Retina (tissue), 1 donor: ENCODE data around the gene RAMACL.
"Not testable (repeated sequence)": the region's sequence is repeated elsewhere in the genome, so short reads cannot be mapped to it uniquely, and the experiment has no call there.

Source experiments
- DNase-seq: peaks from one replicate; pipeline ENCODE4 v3.0.0-alpha.2; 2016

Gene RAMACL

DNA sequence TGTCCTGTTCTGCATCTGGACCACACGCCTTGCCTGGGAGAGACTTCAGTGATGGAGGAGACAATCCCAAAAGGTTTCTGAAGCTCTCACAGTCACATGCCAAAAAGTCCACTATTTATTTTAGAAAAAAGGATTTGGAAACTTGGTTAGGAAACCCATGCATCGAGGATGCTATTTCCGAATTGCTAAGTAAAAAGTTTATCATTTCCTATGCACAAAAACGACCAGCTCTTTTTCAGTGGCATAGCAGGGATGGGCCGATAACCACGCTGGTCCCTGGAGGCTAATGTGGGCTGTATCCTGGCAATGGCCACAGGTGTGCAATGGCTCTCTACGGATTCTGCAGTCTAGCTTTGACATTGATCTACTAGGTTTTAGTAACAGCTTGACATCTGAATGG lies 33.9 kb downstream of the RAMACL start:
- no peak for DNase-seq

DNA sequence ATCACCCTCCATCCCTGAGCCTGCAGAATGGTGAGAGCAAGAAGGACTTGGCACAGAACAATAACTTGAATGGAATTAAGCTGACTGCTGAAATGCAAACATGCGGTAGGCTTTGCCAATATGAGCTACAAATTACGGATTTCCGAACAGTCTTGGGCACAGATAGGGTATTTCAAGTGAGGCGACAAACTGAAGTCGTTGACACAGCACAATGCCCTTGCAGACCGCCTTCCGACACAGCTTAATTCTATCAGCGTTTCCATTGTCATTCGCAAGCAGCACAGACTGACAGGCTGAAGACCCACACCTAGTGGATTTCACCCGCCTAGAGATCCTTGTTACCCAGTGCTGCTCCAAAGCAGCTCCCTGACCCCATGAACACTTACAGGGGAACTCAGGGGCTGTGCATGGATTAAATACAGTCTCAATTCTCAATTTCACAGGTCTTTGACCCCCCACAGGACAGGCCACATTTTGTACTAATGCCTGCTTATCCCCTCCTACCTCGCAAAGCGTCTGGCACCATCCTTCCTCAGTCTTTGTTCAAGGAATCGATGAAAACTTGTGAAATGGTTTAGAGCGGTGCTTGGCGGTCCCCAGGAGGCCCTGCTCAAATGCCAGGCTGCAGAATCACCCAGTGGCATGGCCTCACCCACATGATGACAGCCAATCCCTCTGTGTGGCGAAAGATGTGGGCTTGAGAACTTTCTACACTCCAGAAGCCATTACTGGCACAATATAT lies 34.6 kb downstream of the RAMACL start:
- no peak for DNase-seq

DNA sequence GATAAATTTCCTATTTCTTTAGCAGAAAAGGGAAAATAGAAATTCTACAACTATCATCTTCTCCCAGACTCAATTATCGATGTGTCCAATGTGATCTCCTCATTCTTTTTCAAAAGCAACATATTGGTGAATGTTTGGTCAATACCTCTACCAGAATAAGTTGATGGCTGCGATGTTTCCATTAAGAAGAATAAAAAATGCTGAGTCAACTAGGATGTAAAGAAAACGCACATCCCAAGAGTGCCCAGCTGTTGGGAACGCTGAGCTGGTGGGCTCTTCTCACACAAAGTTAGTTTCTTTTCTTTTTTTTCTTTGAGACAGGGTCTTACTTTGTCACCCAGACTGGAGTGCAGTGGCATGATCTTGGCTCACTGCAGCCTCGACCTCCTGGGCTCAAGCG lies 39.8 kb downstream of the RAMACL start:
- no peak for DNase-seq

GRCh38 chr6:166545156-166546034 lies 41.1 kb downstream of the RAMACL start:
- DNase-seq: no peak

DNA sequence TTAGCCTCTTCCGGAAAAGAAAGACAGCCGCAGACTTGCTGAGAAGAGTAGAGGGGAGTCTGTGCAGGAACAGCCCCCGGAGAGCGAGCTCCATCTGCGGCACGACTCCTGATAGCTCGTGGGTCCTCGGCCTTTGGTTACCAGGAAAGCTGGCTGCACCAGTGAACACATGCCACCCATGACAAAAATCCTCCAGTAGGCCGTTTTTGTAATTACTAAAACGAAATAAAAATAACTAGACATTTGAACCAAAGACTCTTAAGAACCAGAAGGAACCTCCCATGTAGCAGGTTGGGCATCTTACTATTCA lies 42.2 kb downstream of the RAMACL start:
- DNase-seq: no peak

DNA sequence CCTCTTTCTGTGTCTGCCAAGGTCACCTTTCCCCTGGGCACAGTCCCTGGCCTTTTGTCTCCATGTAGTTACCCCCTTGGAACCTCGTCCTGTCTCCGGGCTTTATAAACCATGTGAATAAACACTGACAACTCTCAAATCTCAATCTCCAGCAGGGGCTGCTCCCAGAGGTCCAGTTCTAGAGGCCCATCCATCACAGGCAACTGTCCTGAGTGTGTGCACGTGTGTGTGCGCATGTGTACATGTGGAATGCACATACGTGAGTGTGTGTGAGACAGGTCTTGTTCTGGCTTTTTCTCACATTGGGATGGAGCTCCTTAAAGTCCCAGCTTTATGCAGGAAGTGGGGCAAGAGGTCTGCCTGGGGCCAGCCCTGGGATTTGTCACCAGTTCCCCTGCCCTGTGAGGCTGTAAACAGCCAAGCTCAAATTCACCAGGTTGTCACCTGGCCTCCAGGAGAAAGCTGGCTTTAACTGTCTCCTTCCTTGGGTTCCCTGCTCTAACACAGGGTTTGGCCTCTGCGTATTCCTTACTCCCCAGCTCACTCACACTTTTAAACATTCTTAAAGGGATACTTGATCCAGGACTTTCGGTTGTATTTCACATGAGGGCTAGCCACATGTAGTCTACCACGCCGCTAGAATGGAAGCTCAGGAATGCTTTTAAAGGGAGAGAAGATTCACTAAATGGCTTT lies 42.7 kb downstream of the RAMACL start:
- DNase-seq: no peak

GRCh38 chr6:166542580-166542912 lies 43.9 kb downstream of the RAMACL start:
- DNase-seq: no peak

DNA sequence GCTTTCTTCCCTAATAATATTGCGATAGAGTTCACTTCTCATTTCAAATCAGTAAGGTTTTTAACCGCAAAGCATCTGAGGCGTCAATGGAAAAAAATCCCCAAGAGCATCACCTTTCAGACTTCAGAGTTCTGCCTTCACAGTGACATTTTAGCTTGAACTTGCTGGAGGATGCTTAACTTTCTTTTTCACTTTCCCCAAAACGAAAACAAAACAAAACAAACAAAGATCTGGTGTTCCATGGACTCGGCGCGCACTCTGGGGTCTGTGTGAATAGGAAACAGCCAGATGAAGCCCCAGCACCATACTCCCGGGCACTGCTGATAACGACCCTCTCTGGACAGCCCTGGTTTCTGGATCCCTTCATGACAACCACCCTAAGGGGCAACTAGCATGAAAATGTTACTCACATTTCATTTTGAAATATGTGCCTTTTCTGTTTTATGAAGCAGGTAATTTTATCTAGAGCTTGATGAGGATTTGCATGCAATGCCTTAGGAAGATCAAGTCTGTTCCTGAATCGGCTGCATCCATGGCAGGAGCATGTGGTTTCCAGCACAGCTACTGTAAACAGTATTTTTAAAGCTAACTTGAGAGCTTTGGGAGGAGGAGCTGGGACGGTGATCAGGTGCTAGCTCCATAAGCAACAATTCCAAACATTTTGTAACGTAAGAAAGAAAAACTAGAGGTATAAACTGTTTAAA lies 44.5 kb downstream of the RAMACL start:
- DNase-seq: no peak

DNA sequence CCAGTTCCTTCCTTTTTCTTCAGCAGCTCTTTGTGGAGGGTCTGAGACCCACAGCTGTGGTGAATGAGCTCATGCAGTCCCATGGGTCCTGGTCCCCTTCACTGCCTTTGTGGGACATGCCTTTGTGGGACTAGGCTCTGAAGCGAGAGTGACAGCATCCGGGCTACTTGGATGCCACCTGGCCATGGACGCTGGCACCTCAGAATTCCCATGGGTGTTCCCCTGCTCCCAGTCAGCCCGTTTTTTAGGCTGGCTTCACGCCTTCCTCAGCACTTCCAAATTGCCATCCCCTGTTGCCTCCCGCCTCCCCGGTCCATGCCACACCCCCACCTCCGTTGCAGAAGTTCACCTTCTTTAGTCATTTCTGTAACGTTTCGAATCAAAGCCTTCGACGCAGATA lies 45.1 kb downstream of the RAMACL start:
- no peak for DNase-seq

GRCh38 chr6:166540631-166541331 lies 45.7 kb downstream of the RAMACL start:
- DNase-seq: no peak

DNA sequence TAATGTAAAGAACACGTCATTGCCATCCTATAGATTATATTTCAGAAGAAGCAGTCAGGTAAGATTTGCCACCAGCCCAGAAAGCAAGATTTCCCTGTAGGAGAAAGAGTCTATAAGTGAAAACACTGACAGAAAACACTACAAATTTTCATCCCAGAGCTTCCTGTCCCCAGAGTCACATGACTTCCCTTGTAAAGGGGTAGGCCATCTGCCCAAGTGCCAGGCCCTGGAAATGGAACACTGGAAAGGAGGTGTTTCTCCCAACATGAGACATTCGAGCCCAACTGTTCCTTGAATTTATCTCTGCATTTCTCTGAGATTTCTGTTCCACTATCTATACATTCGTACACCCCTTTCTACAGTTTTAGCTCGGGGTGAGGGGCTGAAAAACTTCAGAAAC lies 46.9 kb downstream of the RAMACL start:
- DNase-seq: no peak

- not testable (repeated sequence) for DNase-seq
Observed at GRCh38 chr6:166539011-166539385, 47.5 kb downstream of the RAMACL start.

DNA sequence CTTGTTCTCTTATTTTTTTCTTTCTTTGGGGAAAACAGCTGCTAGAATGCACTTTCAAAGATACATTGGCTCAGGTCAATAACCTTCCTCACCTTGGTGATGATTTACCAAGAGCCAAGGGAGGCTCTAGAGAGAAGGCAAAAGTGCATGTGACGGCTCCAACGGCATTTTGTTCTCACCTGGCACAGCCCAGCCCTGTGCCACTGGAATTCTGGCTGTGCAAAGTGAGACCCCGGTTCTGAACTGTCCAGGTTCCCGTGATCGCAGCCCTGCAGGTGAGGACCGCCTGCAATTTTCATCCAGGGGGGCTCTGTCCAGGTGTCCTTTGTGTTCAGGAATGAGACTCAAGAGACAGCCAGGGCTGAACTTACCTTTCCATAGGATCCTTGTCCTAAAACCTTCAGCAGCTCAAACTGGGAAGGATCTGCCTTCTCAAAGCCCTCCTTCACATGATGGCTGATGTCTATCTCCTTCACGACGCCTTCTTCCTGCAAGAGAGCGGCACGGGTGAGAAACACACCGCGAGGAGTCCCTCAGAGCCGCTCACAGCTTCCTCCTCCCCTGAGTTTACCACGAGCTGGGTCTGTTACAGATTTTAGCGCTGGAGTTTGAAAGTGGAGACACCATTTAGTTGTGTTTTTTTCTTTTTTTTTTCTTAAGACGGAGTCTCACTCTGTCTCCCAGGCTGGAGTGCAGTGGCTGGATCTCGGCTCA lies 48.0 kb downstream of the RAMACL start:
- DNase-seq: no peak

GRCh38 chr6:166534658-166535406 lies 51.6 kb downstream of the RAMACL start:
- no peak for DNase-seq

DNA sequence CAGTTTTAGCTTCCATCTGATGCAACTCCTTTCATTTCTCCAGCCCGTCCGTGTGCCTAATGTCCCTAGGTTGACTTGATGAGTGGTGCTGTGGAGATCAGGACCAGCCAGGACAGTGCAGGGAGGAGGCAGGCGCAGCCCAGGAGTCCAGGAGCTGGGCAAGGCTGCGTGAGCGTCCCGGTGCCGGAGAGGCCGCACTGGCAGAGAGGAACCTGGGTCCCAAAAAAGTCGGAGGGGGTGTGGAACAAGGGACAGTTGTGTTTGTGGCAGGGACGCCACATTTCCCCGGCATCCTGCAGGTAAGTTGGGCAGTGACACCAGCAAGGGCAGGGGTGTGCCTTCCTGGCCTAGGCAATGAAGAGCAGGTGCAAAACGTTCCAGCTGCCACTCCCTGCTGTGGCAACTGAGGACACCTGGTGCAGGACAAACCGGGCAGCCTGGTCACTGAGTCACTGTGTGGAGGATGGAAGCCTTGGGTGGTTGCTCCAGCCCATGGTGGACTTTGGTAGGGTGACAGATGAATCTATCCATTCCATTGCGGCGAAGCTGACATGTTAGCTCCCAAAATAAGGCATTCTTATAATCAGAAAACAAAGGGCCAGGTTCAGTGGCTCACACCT lies 53.2 kb downstream of the RAMACL start:
- no peak for DNase-seq
